Left ventricle myocardium superior (tissue), 1 donor: ENCODE measurements around the gene DNAJC24. TPM values are rescaled to one million over a fixed set of nuclear protein-coding genes. Genes with fewer than 3 reads are reported as not detected.

ENCODE experiments used
- ATAC-seq: fragments of 200-7000 bp; cut with Tn5 transposase; one replicate; pipeline ENCODE4 v1.9.1; 2020; ENCODE audit warnings: mild to moderate bottlenecking, moderate library complexity
- DNase-seq: peaks from one replicate; pipeline ENCODE4 v3.0.0-alpha.2; 2020
- intact Hi-C: fragments of 100-400 bp; cut with micrococcal nuclease; formaldehyde crosslinking; loops from one replicate; pipeline ENCODE4 v1.11.0; 2022
- total RNA-seq: library from RNA; stranded (reverse); fragmentation: NEBNext Ultra II Directional; extraction: Animal tissue kit (Norgen Biotek cat#: 25700); gene quantifications from one replicate; pipeline ENCODE4 v1.2.1, GENCODE V29; 2021
- donor health status: DM: no; HTN: yes; CAD: no; lungs with severe emphysema.

Gene DNAJC24
- total RNA-seq, 1 donor from 2014 or later: 17.7 TPM

GRCh38 chr11:31408201-31408600, 38.5 kb downstream of the DNAJC24 start:
- DNase-seq (no peak), ATAC-seq (no peak)
- intact Hi-C loops: no loop called here

GRCh38 chr11:31412946-31413345, 43.3 kb downstream of the DNAJC24 start:
- ATAC-seq: no peak
- intact Hi-C loops: no loop called here
- DNase-seq: no peak

DNA sequence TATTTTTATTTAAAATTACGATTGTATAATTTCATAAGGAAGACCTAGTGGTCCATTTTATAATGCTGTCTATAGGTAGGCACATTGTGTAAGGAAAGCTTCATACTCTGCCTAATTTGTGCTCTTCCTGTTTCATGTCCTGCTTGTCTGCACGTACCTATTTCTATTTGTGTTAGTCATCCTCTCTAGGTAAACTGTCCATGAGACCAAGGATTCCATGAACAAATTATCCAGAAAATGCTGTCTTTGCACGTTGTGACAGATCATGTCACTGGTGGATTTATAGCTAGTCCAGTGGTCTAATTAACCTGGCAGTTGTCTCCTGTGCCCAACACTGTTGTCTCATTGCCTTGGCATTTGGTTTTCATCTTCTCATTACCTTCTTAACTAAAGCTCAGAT, 44.7 kb downstream of the DNAJC24 start:
- intact Hi-C loops: no loop called here
- no peak for ATAC-seq
- DNase-seq: no peak

- no peak for ATAC-seq
- intact Hi-C loops: no loop called here
Observed at GRCh38 chr11:31415435-31415834, 45.8 kb downstream of the DNAJC24 start.

DNA sequence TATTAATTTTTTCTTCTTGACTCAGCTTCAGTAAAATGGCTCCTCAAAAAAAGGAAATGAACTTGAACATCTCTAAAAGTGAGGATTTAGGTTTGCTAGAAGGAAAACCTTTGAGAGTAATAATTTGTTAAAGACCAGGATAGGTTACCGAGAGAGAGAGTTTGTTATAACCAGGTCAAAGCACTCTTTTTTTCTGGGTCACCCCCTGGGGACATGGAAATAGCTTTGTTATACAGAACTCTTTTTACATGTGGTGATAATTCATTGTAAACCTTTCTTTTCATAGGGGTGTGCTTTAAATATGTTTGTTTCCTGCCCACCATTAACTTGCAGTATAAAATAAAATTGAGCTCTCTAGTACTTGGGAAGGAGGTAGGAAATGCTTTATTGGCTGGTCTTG, 47.7 kb downstream of the DNAJC24 start:
- ATAC-seq (no peak), DNase-seq (no peak)
- intact Hi-C loops: no loop called here

More at GRCh38 chr11:31415435-31415834, 45.8 kb downstream of the DNAJC24 start:
- DNase-seq: no peak

- no peak for ATAC-seq
- intact Hi-C loops: no loop called here
- no peak for DNase-seq
Observed at GRCh38 chr11:31417816-31418215, 48.2 kb downstream of the DNAJC24 start.

GRCh38 chr11:31419138-31419537, 49.5 kb downstream of the DNAJC24 start:
- no peak for DNase-seq
- ATAC-seq: no peak
- intact Hi-C loops: no loop called here

GRCh38 chr11:31419669-31420068, 50.0 kb downstream of the DNAJC24 start:
- intact Hi-C loops: no loop called here
- ATAC-seq: no peak
- DNase-seq: no peak

- intact Hi-C loops: no loop called here
- no peak for ATAC-seq
- no peak for DNase-seq
Observed at GRCh38 chr11:31421820-31422219, 52.2 kb downstream of the DNAJC24 start.

- ATAC-seq: no peak
- intact Hi-C loops: no loop called here
Observed at GRCh38 chr11:31422703-31423102, 53.0 kb downstream of the DNAJC24 start.

DNA sequence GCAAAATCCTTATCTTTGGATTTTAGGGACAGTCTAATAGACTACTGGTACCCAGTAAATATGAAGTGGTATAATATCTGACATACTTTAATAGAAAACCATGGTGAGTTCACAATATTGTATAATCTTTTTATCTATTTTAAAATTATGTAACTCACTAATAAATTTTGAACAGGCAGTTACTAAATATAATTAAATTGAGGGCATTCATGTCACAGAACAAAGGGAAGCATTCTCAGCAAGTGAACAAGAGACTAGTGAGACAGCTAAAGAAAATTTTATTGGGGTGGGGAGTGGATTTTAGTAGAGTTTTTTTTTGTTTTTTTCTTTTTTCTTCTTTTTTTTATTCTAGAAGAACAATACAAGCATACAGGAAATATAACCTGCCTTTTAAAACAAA, 55.0 kb downstream of the DNAJC24 start:
- no peak for ATAC-seq
- intact Hi-C loops: no loop called here
- DNase-seq: no peak

More at GRCh38 chr11:31422703-31423102, 53.0 kb downstream of the DNAJC24 start:
- no peak for DNase-seq

DNA sequence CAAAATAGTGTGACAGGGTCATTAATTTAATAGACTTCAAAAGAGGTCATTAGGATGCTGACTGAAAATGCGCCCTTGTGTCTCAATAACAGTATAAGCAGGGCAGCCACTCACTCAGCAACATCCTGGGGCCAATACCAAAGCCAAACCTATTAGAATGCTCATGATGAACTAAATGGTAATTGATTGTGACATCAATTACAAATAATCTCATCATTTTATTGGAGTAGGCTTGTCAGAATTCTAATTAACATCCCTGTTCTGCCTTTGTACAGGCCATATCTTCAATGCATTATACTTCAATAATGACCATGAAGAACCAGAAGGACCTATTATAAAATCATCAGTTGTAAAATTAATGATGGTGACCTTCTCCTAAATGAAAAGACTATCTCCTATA, 64.2 kb downstream of the DNAJC24 start:
- no peak for ATAC-seq
- intact Hi-C loops: no loop called here
- no peak for DNase-seq

GRCh38 chr11:31437742-31438435, 68.2 kb downstream of the DNAJC24 start:
- intact Hi-C loops: no loop called here
- no peak for DNase-seq

GRCh38 chr11:31441296-31441695, 71.6 kb downstream of the DNAJC24 start:
- DNase-seq (no peak), ATAC-seq (no peak)
- intact Hi-C loops: no loop called here

More at GRCh38 chr11:31437742-31438435, 68.2 kb downstream of the DNAJC24 start:
- ATAC-seq: no peak

GRCh38 chr11:31442086-31442485, 72.4 kb downstream of the DNAJC24 start:
- ATAC-seq (no peak), DNase-seq (no peak)

GRCh38 chr11:31443802-31444201, 74.1 kb downstream of the DNAJC24 start:
- DNase-seq: no peak
- intact Hi-C loops: no loop called here
- ATAC-seq: no peak

More at GRCh38 chr11:31442086-31442485, 72.4 kb downstream of the DNAJC24 start:
- intact Hi-C loops: no loop called here

DNA sequence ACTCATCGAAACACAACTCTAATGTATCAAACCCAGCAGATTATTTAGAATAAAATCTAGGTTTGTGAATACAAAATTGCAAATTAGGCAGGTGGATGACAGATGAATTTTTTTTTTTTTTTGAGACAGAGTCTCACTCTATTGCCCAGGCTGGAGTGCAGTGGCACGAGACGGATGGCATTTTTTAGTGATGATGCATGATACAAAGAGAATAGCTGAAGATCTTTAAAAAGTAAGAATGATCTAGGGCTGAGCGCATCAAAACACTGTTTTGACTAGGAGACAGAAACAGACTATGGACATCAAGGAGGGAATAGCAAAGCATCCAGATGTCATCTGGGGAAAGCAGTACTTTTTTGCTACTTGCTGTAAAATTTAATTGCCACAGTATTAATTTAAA, 76.0 kb downstream of the DNAJC24 start:
- ATAC-seq: no peak
- intact Hi-C loops: no loop called here
- no peak for DNase-seq

DNA sequence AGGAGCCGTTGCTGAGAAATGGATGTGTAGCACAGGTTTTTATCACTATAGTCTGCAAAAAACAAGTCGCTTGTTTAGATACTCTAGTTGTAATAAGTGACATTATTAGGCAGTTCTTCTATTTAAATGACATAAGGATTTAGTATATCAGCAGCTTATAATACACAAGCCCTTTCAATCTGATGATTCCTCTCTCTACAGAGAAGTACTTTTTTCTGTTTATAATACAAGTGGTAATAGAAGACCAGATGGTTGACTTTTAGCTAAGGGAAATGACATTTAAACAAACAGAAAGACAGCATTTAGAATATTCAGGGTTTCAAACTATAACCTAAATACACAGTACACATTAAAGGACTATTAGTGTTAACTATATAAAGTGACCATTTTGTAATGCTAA, 79.4 kb downstream of the DNAJC24 start:
- ATAC-seq (no peak), DNase-seq (no peak)
- intact Hi-C loops: no loop called here

- DNase-seq: no peak
- no peak for ATAC-seq
- intact Hi-C loops: no loop called here
Observed at GRCh38 chr11:31450841-31451240, 81.2 kb downstream of the DNAJC24 start.

DNA sequence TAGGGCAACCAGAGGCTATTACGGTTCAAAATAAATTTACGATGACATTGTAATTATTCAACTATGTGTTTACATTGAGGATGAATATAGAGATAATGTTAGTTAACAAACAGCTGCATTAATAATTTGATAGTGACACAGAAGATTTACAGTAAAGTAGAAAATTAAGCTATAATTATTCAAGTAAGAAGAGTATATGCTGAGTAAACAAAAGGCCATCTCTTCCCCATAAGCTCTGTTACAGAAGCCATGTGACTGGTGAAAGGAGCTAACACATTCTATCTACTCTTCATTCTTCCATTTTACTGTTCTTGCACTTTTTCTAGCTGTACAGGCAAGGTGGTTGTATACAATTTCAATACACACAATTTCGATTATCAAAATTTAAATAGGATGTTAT, 85.5 kb downstream of the DNAJC24 start:
- intact Hi-C loops: no loop called here
- ATAC-seq (no peak), DNase-seq (no peak)

- intact Hi-C loops: no loop called here
- DNase-seq (no peak), ATAC-seq (no peak)
Observed at GRCh38 chr11:31464436-31464835, 94.8 kb downstream of the DNAJC24 start.
